Measurements from ENCODE around the gene HES6. TPM values are rescaled to one million over a fixed set of nuclear protein-coding genes. Genes with fewer than 3 reads are reported as not detected.

Gene HES6
- total and polyA plus RNA-seq, 2 of the 8 experiments (the other 6 are each of a cell fraction or from before 2014, with no cell fraction given): 32.6 to 36.3 TPM

- H3K36me3 ChIP-seq (ENCODE audit: control insufficient read depth in 2 of 4, insufficient read depth in 4 of 4, low read length in 3 of 4): peaks cover 0 to 3% (median 0%) of the 10 kb centered on the region in 4 experiments; a peak in 2 of 8 replicates
- WGBS, 2 experiments (ENCODE audit: extremely low coverage in 1 of 2, insufficient coverage in 1 of 2, insufficient read length in 1 of 2, insufficient replicate concordance in 2 of 2, low coverage in 1 of 2, low lambda C conversion rate in 2 of 2, missing lambda C conversion rate in 1 of 2): 93% methylated on average over 8 of the region's 9 CpGs; no CpG with 5 or more reads in 1 of the 2 experiments
Observed at GRCh38 chr2:238270606-238271005, 30.8 kb upstream of the HES6 start.

More at GRCh38 chr2:238270606-238271005, 30.8 kb upstream of the HES6 start:
- H2AK5ac ChIP-seq (ENCODE audit: low read depth, low read length): no peak overlapping the region
- H3K4ac ChIP-seq (replicated peaks; ENCODE audit: insufficient read length, low read depth, low read length): no peak overlapping the region
- ChIA-PET CTCF (ENCODE audit: partially characterized antibody) (interaction anchor here (0.7 to 18.9 kb wide), 3 partner anchors 10 to 171 kb away, joined by 3 to 298 read pairs (median 4); partner anchors contain the start of gene PER2), POLR2A (ENCODE audit: partially characterized antibody) (interaction anchor here (0.9 to 1.5 kb wide), 2 partner anchors 14 to 30 kb away, joined by 3 read pairs; partner anchors contain the start of gene HES6)
- H3K9ac ChIP-seq (replicated peaks in 1 of 4; ENCODE audit: extremely low read depth in 1 of 4, low read depth in 3 of 4, low read length in 3 of 4): no peak overlapping the region
- no peak overlapping the region for H3K27ac ChIP-seq (ENCODE audit: low read depth, low read length)
- H4K20me1 ChIP-seq (replicated peaks in 1 of 2; ENCODE audit: control insufficient read depth in 1 of 2, insufficient read depth in 2 of 2, low read length in 2 of 2): peaks cover 0 to 2% of the 10 kb centered on the region in 2 experiments
- H3K4me1 ChIP-seq (replicated peaks in 1 of 4; ENCODE audit: control insufficient read depth in 3 of 4, insufficient read depth in 4 of 4, low read length in 3 of 4): no peaks in the 10 kb centered on the region
- H2BK15ac ChIP-seq (ENCODE audit: low read length): no peak overlapping the region
- H3K56ac ChIP-seq (replicated peaks; ENCODE audit: insufficient read length, low read depth, low read length): no peak overlapping the region
- no peak overlapping the region for H3K14ac ChIP-seq (ENCODE audit: insufficient read length)
- H2BK20ac ChIP-seq (ENCODE audit: low read length): no peak overlapping the region
- TF ChIP-seq HDAC6 (IDR thresholded peaks at IDR 0.05; ENCODE audit: low read depth, low read length): no peak
- FAIRE-seq (no peak), DNase-seq (ENCODE audit: low read depth in 1 of 2, low spot score in 2 of 2) (no peak)
- H3K27me3 ChIP-seq (replicated peaks in 1 of 4; ENCODE audit: control insufficient read depth in 3 of 4, extremely low read depth in 1 of 4, insufficient read depth in 3 of 4, low read length in 3 of 4): no peaks in the 10 kb centered on the region
- no peak overlapping the region for H2BK5ac ChIP-seq (ENCODE audit: low read depth, low read length)
- no peak overlapping the region for H3K4me3 ChIP-seq (ENCODE audit: extremely low read depth in 1 of 4, insufficient read depth in 2 of 4, low read depth in 3 of 4, low read length in 4 of 4)
- H3K18ac ChIP-seq (ENCODE audit: extremely low read depth, low read length): no peak overlapping the region
- no peak overlapping the region for H4K5ac ChIP-seq (ENCODE audit: insufficient read length, low read depth, low read length)
- H2BK120ac ChIP-seq (replicated peaks; ENCODE audit: low read depth, low read length): no peak overlapping the region
- H3K23ac ChIP-seq (ENCODE audit: insufficient read length): no peak overlapping the region
- no peak overlapping the region for H2AFZ ChIP-seq (ENCODE audit: low read length)
- H3K79me2 ChIP-seq (ENCODE audit: control insufficient read depth in 1 of 2, insufficient read depth in 2 of 2, low read length in 2 of 2): no peaks in the 10 kb centered on the region
- H2BK12ac ChIP-seq (ENCODE audit: low read depth, low read length): no peak overlapping the region
- H3K4me2 ChIP-seq (ENCODE audit: insufficient read depth in 1 of 2, low read depth in 2 of 2, low read length in 2 of 2): no peak overlapping the region
- H4K8ac ChIP-seq (ENCODE audit: extremely low read depth, insufficient read depth, low read length): no peak overlapping the region
- no peaks in the 10 kb centered on the region for H3K9me3 ChIP-seq (ENCODE audit: insufficient read depth in 2 of 2, low read depth in 1 of 2, low read length in 1 of 2)
- no peak overlapping the region for H4K91ac ChIP-seq (replicated peaks; ENCODE audit: insufficient read length, low read length)
- H3K23me2 ChIP-seq (ENCODE audit: low read depth, low read length): no peaks in the 10 kb centered on the region
- no peaks in the 10 kb centered on the region for H3K79me1 ChIP-seq (ENCODE audit: low read depth, low read length)
